Measurements from ENCODE around the gene TMEM198.

TMEM198 gene

DNA sequence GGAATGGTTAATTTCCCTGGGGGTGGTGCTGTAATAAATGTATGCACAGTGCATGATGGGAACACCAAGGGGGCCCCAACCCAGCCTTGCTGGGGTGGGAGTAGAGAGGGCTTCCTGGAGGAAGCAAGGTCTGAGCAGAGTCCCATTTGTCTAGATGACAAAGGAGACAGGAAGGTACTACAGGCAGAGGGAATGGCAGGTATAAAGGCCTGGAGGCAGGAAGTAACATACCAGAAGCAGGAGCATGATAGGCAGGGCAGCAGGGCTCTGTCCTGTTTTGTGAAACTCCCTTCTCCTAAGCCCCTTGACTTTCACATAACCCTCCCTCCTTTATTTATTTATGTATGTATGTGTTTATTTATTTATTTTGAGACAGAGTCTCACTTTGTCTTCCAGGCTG is 41.2 kb upstream of the TMEM198 start:
- TF ChIP-seq, protein P1, sequence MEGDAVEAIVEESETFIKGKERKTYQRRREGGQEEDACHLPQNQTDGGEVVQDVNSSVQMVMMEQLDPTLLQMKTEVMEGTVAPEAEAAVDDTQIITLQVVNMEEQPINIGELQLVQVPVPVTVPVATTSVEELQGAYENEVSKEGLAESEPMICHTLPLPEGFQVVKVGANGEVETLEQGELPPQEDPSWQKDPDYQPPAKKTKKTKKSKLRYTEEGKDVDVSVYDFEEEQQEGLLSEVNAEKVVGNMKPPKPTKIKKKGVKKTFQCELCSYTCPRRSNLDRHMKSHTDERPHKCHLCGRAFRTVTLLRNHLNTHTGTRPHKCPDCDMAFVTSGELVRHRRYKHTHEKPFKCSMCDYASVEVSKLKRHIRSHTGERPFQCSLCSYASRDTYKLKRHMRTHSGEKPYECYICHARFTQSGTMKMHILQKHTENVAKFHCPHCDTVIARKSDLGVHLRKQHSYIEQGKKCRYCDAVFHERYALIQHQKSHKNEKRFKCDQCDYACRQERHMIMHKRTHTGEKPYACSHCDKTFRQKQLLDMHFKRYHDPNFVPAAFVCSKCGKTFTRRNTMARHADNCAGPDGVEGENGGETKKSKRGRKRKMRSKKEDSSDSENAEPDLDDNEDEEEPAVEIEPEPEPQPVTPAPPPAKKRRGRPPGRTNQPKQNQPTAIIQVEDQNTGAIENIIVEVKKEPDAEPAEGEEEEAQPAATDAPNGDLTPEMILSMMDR (IDR thresholded peaks at IDR 0.05; ENCODE audit: low read depth, low read length, missing control alignments), result no peak
- DNase-seq (ENCODE audit: low read depth), result no peak
- in situ Hi-C loops (cut with HindIII; ENCODE audit: low sequenced_read_pairs), result no loop called here
- no peak overlapping the region for H3K4me3 ChIP-seq (ENCODE audit: low read depth, low read length)

DNA sequence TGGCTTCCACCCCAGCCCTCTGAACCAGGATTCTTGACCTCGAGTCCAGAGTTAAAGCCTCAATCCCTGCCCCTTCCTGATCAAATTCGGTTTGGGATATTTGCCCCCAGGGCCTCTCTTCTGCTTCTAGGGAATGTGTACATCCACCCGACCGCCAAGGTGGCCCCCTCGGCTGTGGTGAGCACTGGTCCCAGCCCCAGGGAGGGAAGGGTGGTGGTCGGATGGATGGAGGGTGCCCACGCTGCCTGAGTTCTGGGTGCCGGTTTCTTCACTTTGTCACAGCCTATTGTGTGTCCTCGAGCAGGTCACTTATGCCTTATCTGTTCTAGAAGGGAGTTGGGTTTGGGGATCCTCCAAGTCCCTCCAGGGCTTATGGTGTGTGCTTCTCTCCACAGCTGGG is 38.2 kb upstream of the TMEM198 start:
- DNase-seq (ENCODE audit: low read depth), result no peak
- TF ChIP-seq, protein P1 (IDR thresholded peaks at IDR 0.05; ENCODE audit: low read depth, low read length, missing control alignments), result no peak
- no peak overlapping the region for H3K4me3 ChIP-seq (ENCODE audit: low read depth, low read length)
- in situ Hi-C loops (cut with HindIII; ENCODE audit: low sequenced_read_pairs), result no loop called here

DNA sequence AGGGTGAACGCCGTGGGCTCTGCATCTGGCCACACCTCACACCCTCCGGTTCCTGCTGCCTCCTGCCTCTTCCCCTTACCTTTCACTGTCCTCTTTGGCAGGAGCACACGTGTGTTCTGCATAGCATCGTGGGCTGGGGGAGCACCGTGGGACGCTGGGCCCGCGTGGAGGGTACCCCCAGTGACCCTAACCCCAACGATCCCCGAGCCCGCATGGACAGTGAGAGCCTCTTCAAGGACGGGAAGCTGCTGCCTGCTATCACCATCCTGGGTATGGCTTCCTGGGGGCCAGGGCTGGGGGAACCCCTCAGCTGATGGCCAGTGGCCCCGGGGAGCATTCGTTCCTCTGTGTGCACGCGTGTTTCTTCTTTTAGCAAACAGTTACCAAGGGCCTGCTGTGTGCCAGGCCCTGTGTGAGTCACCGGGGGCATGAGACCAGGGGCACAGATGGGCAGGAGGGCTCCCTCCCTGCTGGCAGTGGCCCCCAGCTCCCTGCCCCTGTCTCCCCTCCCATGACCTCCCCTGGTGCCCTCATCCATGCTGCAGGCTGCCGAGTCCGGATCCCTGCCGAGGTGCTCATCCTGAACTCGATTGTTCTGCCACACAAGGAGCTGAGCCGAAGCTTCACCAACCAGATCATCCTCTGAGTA is 37.6 kb upstream of the TMEM198 start:
- TF ChIP-seq, protein P1 (IDR thresholded peaks at IDR 0.05; ENCODE audit: low read depth, low read length, missing control alignments), result no peak
- no peak overlapping the region for H3K4me3 ChIP-seq (ENCODE audit: low read depth, low read length)
- DNase-seq (ENCODE audit: low read depth), result no peak
- in situ Hi-C loops (cut with HindIII; ENCODE audit: low sequenced_read_pairs), result no loop called here

DNA sequence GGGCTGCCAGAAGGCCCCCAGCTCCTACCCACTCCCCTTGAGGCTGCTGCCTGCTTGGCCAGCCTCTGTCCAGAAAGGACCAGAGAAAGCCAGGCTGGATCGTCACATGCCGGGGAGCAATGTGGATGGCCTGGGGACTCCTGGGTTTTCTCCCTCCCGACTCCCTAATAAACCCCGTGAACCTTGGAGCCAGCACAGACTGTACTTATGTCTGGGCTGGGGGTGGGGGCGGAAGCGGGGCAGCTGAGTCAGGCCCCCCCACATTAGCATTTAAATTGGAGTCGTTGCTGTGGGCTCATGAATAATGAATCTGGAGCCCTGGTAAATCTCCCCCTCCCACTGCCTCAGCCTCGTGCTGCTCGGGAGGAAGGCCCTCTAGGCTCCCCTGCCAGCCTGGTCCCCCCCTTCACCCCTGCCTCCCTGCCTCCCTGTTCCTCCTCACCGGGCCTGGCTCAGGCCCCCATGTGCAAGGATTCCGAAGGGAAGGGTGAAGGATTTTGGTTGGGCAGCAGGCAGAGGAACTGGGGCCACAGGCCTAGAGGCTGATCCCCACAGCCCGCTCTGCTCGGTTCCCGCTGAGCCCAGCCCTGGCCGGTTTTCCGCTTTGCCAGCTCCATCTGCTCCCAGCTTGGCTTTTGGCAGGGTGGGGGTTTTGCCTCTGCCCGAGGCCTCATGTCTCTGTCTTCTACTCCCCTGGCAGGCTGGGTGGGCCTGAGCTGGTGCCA is 36.9 kb upstream of the TMEM198 start:
- TF ChIP-seq, protein P1 (IDR thresholded peaks at IDR 0.05; ENCODE audit: low read depth, low read length, missing control alignments), result no peak
- H3K4me3 ChIP-seq (ENCODE audit: low read depth, low read length), result no peak overlapping the region

DNA sequence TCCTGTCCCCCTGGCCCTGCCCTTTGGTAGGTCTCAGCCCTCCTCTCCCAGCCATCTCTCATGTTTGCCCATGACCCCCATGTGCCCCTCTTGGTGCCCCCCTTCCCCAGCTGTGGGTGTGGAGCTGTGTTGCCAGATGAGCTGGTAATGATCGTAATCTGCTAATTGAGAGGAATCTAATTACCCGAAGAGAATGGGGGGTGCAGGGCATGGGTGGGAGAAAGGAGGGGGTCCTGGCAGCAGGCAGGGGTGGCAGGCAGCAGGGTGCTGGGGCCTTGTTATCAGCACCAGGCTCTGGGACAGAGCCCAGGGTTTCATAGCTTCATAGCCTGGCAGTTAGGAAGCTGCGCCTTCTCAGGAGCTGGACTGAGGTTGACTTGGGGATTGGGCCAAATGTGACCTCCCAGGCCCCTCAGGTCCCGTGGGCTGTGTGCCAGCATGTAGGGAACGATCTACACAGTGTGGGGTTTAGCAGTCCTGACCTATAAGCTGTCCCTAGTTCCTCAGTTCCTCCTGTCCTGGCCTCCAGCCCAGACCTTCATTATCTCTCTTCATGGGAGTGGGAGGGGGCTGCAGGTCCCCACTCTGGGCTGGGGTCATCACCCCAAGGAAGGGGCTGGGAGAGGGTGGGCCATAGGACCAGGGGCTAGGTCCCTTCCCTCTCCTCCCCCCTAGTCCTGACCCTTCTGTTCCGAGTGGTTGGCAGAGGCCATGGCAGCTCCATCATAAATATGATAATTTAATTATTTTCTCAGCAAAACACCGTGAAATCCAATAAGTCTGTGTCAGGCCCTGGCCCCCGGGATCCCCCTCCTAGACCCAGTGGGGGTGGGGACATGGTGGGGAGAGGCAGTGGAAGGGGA is 36.0 kb upstream of the TMEM198 start:
- TF ChIP-seq, protein P1 (IDR thresholded peaks at IDR 0.05; ENCODE audit: low read depth, low read length, missing control alignments), result no peak
- in situ Hi-C loops (cut with HindIII; ENCODE audit: low sequenced_read_pairs), result no loop called here
- no peak for DNase-seq (ENCODE audit: low read depth)
- no peak overlapping the region for H3K4me3 ChIP-seq (ENCODE audit: low read depth, low read length)

More for the DNA sequence above, 36.9 kb upstream of the TMEM198 start:
- in situ Hi-C loops (cut with HindIII; ENCODE audit: low sequenced_read_pairs), result no loop called here
- DNase-seq (ENCODE audit: low read depth), result no peak

DNA sequence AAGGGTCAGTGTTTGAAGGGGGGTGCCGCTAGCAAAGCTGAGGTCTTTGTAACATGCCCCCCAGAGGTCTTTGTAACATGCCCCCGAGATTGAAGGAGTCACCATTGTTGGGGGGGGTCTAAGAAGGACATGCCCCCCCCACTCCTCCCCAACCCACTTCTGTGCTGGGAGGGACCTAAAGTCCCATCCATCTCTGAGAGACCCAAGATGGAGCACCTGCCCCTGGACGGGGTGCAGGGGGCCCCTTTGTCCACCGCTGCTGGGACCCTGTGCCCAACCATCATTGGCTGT is 35.4 kb upstream of the TMEM198 start:
- no peak overlapping the region for H3K4me3 ChIP-seq (ENCODE audit: low read depth, low read length)
- no peak for DNase-seq (ENCODE audit: low read depth)
- in situ Hi-C loops (cut with HindIII; ENCODE audit: low sequenced_read_pairs), result no loop called here
- TF ChIP-seq, protein P1 (IDR thresholded peaks at IDR 0.05; ENCODE audit: low read depth, low read length, missing control alignments), result no peak

Data from astrocyte of the cerebellum (primary cell).